Right lobe of liver (tissue), 4 donors: Measurements from ENCODE around the gene LSM14A.

Source experiments
- CTCF ChIP-seq, 4 donors: fragments of 200-600 bp in 3 of 4; fragments of 450-650 bp in 1 of 4; IDR thresholded peaks; one replicate each; pipeline versions ENCODE4 v1.5.1 to v1.8.0; 2016 to 2022; ENCODE audit warnings: antibody characterized with exemption in 4 of 4, mild to moderate bottlenecking in 2 of 4
- POLR2A ChIP-seq: fragments of 450-650 bp; IDR thresholded peaks from one replicate; pipeline ENCODE4 v1.6.1; 2017; ENCODE audit warnings: antibody characterized with exemption, mild to moderate bottlenecking
- donor health status: DM: no; HTN: no; CAD: no.
- donor health status: DM: no; HTN: no; CAD: no.
- donor health status: DM: no; HTN: yes; CAD: no.

GRCh38 chr19:34124828-34125227, 47.5 kb upstream of the LSM14A start:
- TF ChIP-seq CTCF (IDR thresholded peaks at IDR 0.05) (no peak), POLR2A (no peak)
